Spleen (tissue), 11 donors: ENCODE results near the gene ST7L. TPM values are rescaled to one million over a fixed set of nuclear protein-coding genes. Genes with fewer than 3 reads are reported as not detected.

Experiments
- DNase-seq: peaks from one replicate; pipeline ENCODE4 v3.0.0-alpha.2; 2020
- H3K27ac ChIP-seq, 8 donors: fragments of 200-600 bp; sonication (generic) in 7 of 8; 1 replicate in 4 of 8; 2 replicates in 4 of 8; pipeline versions ENCODE4 v1.5.0 to v1.8.0; 2016 to 2021; ENCODE audit warnings: inconsistent platforms in 4 of 8, mild to moderate bottlenecking in 4 of 8, moderate library complexity in 1 of 8
- H3K27me3 ChIP-seq, 7 donors: fragments of 200-600 bp; sonication (generic) in 6 of 7; replicated peaks in 1 of 7; 1 replicate in 4 of 7; 2 replicates in 3 of 7; pipeline versions ENCODE4 v1.5.0 to v1.8.0; 2016 to 2021; ENCODE audit warnings: inconsistent platforms in 3 of 7, mild to moderate bottlenecking in 1 of 7
- H3K36me3 ChIP-seq, 6 donors: fragments of 200-600 bp; sonication (generic) in 5 of 6; 1 replicate in 4 of 6; 2 replicates in 2 of 6; pipeline versions ENCODE4 v1.5.0 to v1.8.0; 2016 to 2021; ENCODE audit warnings: inconsistent platforms in 2 of 6
- H3K4me1 ChIP-seq, 6 donors: fragments of 200-600 bp; sonication (generic) in 5 of 6; 1 replicate in 3 of 6; 2 replicates in 3 of 6; pipeline versions ENCODE4 v1.5.0 to v1.8.0; 2016 to 2021; ENCODE audit warnings: inconsistent platforms in 3 of 6
- H3K4me3 ChIP-seq, 8 donors: fragments of 200-600 bp; sonication (generic) in 7 of 8; 1 replicate in 4 of 8; 2 replicates in 4 of 8; pipeline versions ENCODE4 v1.5.0 to v1.8.0; 2016 to 2021; ENCODE audit warnings: inconsistent platforms in 4 of 8, mild to moderate bottlenecking in 4 of 8, moderate library complexity in 2 of 8
- H3K9me3 ChIP-seq, 8 donors: fragments of 200-600 bp; sonication (generic) in 7 of 8; 1 replicate in 4 of 8; 2 replicates in 4 of 8; pipeline versions ENCODE4 v1.5.0 to v1.8.0; 2016 to 2021; ENCODE audit warnings: inconsistent platforms in 4 of 8
- CTCF ChIP-seq, 11 experiments: fragments of 200-600 bp in 7 of 11; fragments of 450-650 bp in 4 of 11; sonication (generic) in 4 of 11; IDR thresholded peaks in 8 of 11; conservative IDR thresholded peaks in 3 of 11; 1 replicate in 7 of 11; 2 replicates in 4 of 11; pipeline versions ENCODE4 v1.4.0 to v1.8.0; 2016 to 2021; ENCODE audit warnings: antibody characterized with exemption in 11 of 11, inconsistent platforms in 4 of 11, mild to moderate bottlenecking in 1 of 11
- POLR2A ChIP-seq, 3 donors: fragments of 450-650 bp; IDR thresholded peaks; one replicate each; pipeline ENCODE4 v1.5.1; 2017; ENCODE audit warnings: antibody characterized with exemption in 3 of 3, mild to moderate bottlenecking in 1 of 3
- POLR2AphosphoS5 ChIP-seq, 3 donors: sonication (generic); formaldehyde crosslinking; IDR thresholded peaks; one replicate each; pipeline ENCODE4 v1.5.1; 2017; ENCODE audit warnings: antibody characterized with exemption in 3 of 3
- WGBS, 5 donors: extraction: QIAGEN DNeasy Blood & Tissue Kit in 3 of 5; methylation state at CpG; one replicate each; pipeline versions ENCODE4 v1.1.5 to v1.1.7; 2013 to 2018; 5-methylcytosine and 5-hydroxymethylcytosine counted together
- intact Hi-C: fragments of 100-400 bp; cut with DNase I; formaldehyde crosslinking; loops from one replicate; pipeline ENCODE4 v1.15.0; 2023; ENCODE audit warnings: low total_unique reads
- polyA plus RNA-seq, 3 donors: library from polyadenylated mRNA; stranded (reverse); fragments of 200-250 nt; gene quantifications; one replicate each; pipeline ENCODE4 v1.2.1, GENCODE V29; 2013
- total RNA-seq, 7 donors: library from RNA; depleted of rRNA in 3 of 7; stranded (reverse); fragments of >200 nt in 3 of 7; fragmentation: NEBNext Ultra II Directional in 4 of 7; extraction: Animal tissue kit (Norgen Biotek cat#: 25700) in 4 of 7; gene quantifications; one replicate each; pipeline versions ENCODE4 v1.1.0 to v1.2.1, GENCODE V29; 2016 to 2021
- donor health status: healthy with polysubstance abuse.
- donor health status: DM: no; HTN: no; CAD: no; lungs with moderate emphysema.
- donor health status: DM: no; HTN: no; CAD: no.
- donor health status: Bipolar disorder and iron deficiency.
- donor health status: healthy.
- donor health status: DM: no; HTN: no; CAD: no.
- donor health status: DM: yes; HTN: yes; CAD: no.

ST7L gene
- total and polyA plus RNA-seq, 10 donors, result 6.1 to 23.9 (median 18.6) TPM

GRCh38 chr1:112605633-112606327 lies 13.2 kb downstream of the ST7L start:
- Histone ChIP-seq H3K27me3 (no peaks in the 10 kb centered on the region), H3K9me3 (no peaks in the 10 kb centered on the region), H3K36me3 (peaks cover 0 to 92% (median 41%) of the 10 kb centered on the region in 6 donors), H3K4me1 (peaks cover 0 to 22% (median 3%) of the 10 kb centered on the region in 6 donors), H3K27ac (no peak overlapping the region), H3K4me3 (no peak overlapping the region)
- 77 to 92% (median 90%) methylated on average over 4 of the region's 4 CpGs for WGBS, 5 donors
- no peak for DNase-seq
- intact Hi-C loops, result no loop called here
- TF ChIP-seq CTCF (IDR thresholded peaks at IDR 0.05 in 8 of 11, conservative IDR thresholded peaks at IDR 0.05 in 3 of 11) (no peak), POLR2AphosphoS5 (IDR thresholded peaks at IDR 0.05) (no peak), POLR2A (IDR thresholded peaks at IDR 0.05) (no peak)

GRCh38 chr1:112603541-112603940 lies 15.4 kb downstream of the ST7L start:
- intact Hi-C loops, result no loop called here
- Histone ChIP-seq H3K36me3 (peaks cover 0 to 86% (median 36%) of the 10 kb centered on the region in 6 donors), H3K4me3 (no peak overlapping the region), H3K27me3 (no peaks in the 10 kb centered on the region), H3K9me3 (no peaks in the 10 kb centered on the region), H3K27ac (no peak overlapping the region), H3K4me1 (peaks cover 0 to 13% (median 2%) of the 10 kb centered on the region in 6 donors)
- TF ChIP-seq POLR2A (IDR thresholded peaks at IDR 0.05), result no peak
- no peak for TF ChIP-seq POLR2AphosphoS5 (IDR thresholded peaks at IDR 0.05)
- no peak for TF ChIP-seq CTCF (IDR thresholded peaks at IDR 0.05 in 8 of 11, conservative IDR thresholded peaks at IDR 0.05 in 3 of 11)
- no peak for DNase-seq
- WGBS, 5 donors, result 90 to 98% (median 96%) methylated on average over 1 of the region's 1 CpG

- H3K4me3 ChIP-seq, result no peak overlapping the region
- H3K27me3 ChIP-seq, result no peaks in the 10 kb centered on the region
- intact Hi-C loops, result no loop called here
- TF ChIP-seq POLR2AphosphoS5 (IDR thresholded peaks at IDR 0.05), result no peak
- TF ChIP-seq CTCF (IDR thresholded peaks at IDR 0.05 in 8 of 11, conservative IDR thresholded peaks at IDR 0.05 in 3 of 11), result no peak
- no peak for TF ChIP-seq POLR2A (IDR thresholded peaks at IDR 0.05)
- 94 to 98% (median 96%) methylated on average over 2 of the region's 2 CpGs for WGBS, 5 donors
- DNase-seq, result no peak
- peaks cover 0 to 13% (median 2%) of the 10 kb centered on the region in 6 donors for H3K4me1 ChIP-seq
- H3K9me3 ChIP-seq, result no peaks in the 10 kb centered on the region
- H3K36me3 ChIP-seq, result peaks cover 0 to 83% (median 32%) of the 10 kb centered on the region in 6 donors
- H3K27ac ChIP-seq, result no peak overlapping the region
Observed at GRCh38 chr1:112603012-112603411, 15.9 kb downstream of the ST7L start.

- no peak for DNase-seq
- TF ChIP-seq POLR2AphosphoS5 (IDR thresholded peaks at IDR 0.05), result no peak
- no peak for TF ChIP-seq CTCF (IDR thresholded peaks at IDR 0.05 in 8 of 11, conservative IDR thresholded peaks at IDR 0.05 in 3 of 11)
- TF ChIP-seq POLR2A (IDR thresholded peaks at IDR 0.05), result no peak
- intact Hi-C loops, result no loop called here
- no peaks in the 10 kb centered on the region for H3K9me3 ChIP-seq
- no peaks in the 10 kb centered on the region for H3K27me3 ChIP-seq
- no peak overlapping the region for H3K27ac ChIP-seq
- H3K4me3 ChIP-seq, result no peak overlapping the region
- no peaks in the 10 kb centered on the region for H3K4me1 ChIP-seq
- 89 to 97% (median 91%) methylated on average over 4 of the region's 4 CpGs for WGBS, 5 donors
- peaks cover 0 to 85% (median 31%) of the 10 kb centered on the region in 6 donors for H3K36me3 ChIP-seq
Observed at GRCh38 chr1:112599477-112599876, 19.5 kb downstream of the ST7L start.
